Measurements from ENCODE around the gene DKK3.

DKK3 gene

DNA sequence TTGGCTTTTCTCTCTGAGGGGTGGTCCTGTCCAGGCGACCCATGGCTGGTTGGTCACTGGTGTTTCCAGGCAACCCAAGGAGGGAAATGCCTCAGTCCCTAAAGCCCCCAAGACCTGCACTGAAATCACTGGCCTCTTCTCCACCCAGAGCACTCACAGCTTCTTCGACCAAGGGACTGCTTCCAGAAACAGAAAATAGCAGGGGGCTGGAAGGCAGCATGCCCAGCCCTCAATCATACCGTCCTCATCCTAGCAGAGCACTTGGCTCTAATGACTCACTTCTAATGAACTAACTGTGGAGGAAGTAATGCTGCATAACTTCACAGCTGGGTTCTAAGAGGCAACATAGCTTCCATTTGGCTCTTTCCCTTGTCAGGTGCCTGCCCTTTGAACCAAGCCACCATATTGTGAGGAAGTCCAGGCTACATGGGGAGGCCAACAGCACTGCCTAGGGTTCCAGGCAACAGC, 27.6 kb downstream of the DKK3 start:
- no peak for DNase-seq

DNA sequence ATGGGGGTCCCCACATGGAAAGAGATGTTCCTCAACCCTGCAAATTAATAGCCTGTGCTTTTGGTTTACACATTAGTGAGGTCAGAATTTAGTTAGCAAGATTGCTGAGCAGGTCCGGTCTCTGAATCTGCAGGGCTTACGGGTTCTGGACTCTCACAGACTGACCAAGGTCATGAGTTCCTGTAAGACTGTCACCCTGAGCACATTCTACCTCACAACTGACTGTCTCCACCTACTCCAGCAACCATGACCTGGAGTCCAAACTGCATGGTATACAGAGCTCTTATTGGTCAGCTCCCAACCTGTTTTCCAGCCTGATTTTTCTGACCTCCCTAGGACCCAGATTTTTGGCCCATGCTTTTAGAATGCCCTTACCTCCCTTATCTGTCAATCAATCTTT, 28.2 kb downstream of the DKK3 start:
- no peak for DNase-seq

GRCh38 chr11:11979488-11980117, 28.8 kb downstream of the DKK3 start:
- DNase-seq: no peak

DNA sequence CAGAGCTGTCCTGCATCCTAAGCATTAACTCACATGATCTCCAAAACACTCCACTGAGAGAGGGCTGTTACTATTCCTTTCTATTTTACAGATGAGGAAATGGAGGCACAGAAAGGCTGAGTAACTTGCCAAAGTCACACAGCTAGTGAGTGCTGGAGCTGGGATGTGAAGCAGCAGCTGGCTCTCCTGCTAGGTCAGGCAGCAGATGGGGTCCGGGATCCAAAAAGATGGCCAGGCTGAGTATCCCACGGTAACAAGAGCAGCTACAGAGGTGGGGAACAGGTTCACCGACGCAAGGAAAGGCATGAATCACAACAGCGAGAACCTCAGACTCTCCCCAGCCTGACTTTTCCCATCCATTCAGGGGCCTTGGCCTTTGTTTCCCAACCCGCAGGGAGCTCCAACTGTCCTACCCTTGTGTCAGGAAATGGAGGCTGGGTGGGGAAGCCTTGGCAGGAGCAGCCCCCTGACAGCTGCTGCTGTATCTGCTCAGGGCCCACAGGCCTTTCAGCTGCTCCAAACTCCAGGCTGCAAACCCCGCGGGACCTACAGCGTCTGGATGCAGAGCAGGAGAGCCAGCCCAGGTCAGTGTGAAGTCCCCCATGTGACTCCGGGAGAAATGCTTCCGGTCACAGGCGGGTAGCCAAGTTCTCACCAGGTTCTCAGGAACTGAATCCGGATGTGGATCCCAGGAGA, 29.5 kb downstream of the DKK3 start:
- DNase-seq: no peak

DNA sequence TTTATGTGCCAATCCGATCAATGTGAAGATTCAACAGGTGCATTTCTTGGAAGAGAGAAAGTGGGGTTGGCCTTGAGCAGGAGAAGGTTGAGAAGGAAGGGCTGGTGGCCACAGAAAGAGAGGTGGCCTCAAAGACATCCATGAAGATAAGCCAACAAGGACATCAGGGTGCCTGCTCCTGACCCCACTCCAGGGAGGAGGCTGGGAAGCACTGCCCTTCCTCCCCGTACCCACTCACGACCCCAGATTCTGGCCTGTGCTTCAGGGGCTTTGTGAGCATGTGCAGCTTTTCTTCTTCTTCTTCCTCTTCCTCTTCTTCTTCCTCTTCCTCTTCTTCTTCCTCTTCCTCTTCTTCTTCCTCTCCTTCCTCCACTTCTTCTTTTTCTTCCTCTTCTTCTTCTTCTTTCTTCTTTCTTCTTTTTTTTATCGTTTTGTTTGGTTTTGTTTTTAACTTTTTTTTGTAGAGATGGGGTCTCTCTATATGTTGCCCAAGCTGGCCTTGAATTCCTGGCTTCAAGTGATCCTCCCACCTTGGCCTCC, 30.3 kb downstream of the DKK3 start:
- DNase-seq: no peak

DNA sequence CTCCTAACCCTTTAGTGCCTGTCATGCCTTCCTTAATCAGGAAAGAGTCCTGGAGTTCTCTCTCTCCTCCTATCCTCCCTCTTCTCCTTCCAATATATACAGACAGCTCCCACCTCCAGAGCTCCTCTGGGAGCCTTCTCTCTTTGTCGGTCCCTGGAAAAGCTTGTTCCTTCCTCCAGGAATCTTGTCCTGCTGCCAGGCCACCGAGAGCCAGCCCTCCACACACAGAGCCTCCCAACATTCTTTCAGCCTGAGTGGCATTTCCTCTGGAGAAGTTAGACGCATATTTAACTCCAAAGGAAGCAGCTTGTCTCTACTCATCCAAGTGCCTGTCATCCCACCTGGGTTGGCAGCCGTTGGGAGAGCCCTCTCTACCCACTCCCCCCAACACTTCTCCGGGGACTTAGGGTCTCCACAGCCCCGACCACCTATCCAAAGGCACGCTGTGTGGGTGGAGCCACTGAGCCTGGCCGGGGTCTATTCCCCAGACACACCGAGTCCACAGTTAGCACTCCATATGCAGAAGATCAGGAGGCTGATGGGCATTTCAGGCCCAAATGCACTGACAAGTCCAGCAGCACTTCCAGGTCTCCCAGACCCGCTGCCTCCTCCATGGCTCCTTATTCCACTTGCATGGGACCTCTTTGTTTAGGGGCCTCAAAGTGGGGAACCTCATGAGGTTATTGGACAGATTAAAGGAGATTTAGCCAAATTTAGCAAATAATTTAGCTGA, 31.1 kb downstream of the DKK3 start:
- DNase-seq: no peak

- no peak for DNase-seq
Measured at GRCh38 chr11:11976481-11977127, 31.8 kb downstream of the DKK3 start.

DNA sequence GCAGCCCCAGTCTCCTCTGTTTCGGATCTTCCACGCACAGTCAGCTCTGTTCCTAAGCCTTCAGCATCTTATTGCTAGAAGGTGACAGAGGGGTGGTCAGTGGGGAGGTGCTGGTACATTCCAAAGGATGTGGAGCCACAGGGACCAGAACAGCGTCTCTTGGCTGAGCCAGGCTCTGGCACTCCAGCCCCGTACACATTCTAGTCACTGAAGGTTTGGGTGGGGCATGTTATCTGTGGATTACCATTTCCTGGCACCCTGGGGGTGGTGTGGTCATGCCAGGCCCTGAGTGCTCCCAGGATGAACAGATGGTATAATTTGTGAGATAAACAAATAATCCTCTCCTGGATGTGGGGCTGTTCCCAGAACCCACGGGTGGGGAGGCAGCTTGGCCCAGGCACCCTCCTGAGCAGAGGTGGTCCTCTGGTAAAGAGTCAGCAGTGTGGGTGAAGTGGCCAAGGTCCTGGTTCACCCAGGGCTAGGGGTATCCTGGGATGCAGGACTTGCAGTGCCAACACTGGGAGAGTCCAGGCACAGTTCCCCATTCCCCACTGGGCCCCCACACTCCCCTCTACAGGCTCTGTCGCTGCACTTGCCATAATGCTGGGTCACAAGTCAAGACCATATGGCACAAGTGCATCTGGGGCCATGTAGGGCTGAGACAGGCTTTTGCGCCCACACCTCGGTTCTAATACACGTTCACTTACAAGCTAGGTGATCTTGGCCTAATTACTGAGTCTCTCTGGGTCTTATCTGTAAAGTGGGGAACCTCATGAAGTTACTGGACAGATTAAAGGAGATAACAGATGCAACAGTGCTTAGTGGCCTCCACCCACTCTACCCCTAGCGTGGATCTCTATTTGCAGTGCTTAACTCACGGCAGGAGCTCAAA, 33.0 kb downstream of the DKK3 start:
- DNase-seq: no peak

DNA sequence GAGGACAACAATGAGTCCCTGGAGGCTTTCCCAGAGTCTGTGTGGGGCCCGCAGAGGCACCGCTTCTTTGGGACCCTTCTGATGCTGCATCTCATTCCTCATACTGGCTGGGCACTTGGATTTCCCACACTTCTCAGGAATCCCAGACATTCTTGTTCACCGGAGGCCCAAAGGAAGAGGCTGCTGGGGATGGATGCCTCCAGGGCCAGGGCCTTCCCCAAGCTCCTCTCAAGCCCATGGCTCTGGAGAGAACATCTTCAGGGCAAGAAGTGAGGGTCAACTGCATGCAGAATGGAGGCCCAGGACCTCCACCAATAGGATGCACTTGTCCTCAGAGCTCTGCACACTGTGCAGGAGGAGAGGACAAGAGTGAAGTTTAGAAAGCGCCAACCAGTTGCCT, 34.6 kb downstream of the DKK3 start:
- DNase-seq: no peak

- no peak for DNase-seq
Measured at GRCh38 chr11:11973361-11973800, 35.0 kb downstream of the DKK3 start.

DNA sequence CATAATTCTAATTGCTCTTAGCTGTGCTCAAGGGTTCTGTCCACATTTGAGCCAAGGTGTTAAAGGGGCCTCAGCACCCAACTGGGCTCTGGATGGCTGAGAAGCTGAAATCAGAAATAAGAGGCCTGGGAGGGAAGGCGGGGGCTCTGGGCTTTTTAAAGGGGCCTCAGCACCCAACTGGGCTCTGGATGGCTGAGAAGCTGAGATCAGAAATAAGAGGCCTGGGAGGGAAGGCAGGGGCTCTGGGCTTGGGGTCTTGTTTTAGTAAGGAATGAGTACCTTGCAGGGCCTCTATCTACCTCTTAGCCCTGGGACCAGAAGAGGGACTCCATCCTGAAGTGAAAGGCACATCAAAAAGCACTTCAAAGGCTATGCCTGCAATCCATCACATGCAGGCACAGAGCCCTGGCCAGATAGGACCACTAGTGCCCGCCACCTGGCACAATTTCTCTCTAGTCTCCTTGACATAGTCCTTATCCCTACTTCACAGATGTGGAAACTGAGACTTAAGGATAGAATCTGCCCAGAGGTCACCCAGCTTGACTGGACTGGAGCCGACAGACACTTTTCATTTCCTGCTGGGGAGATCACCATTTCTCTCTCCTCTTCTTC, 35.6 kb downstream of the DKK3 start:
- DNase-seq: no peak

- DNase-seq: no peak
Measured at GRCh38 chr11:11971906-11972547, 36.4 kb downstream of the DKK3 start.

- DNase-seq: no peak
Measured at GRCh38 chr11:11970556-11970955, 37.9 kb downstream of the DKK3 start.

DNA sequence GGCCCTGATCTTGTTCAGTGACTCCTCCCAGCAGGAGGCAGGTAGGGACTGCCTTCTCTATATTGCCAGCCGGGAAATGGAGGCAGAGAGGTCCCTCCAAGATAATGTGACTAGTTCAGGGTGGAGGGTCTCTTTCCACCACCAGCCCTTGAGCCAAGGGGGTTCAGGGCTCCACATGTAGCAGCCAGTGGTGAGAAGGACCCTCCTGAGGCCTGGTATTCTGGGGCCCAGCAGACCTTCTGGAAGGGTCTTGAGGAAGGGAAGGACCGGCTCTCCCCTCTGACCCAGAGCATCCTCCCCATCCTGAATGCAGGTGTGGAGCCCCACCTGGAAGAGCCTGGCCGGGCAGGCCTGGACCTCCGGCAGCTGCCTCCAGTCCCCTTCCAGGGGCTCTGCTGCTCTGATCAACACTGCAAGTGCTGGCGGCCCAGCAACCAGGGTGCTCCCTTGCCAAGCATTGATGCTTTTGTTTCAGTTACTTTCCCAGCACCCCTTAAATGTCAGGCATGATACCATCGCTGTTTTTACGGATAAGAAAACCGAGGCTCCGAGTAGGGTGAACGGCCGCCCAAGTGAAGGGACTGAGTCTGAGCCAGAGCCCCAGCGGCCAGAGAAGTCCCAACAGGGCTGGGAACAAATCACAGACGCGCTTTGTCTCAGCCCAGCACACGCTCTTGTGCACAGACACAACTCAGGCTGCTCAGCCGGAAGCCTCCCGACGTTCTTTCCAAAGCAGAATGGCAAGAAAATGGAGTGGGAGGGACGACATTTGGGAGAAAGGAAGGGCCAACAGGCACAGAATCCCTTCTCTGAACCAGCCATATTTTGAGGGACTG, 38.8 kb downstream of the DKK3 start:
- no peak for DNase-seq

DNA sequence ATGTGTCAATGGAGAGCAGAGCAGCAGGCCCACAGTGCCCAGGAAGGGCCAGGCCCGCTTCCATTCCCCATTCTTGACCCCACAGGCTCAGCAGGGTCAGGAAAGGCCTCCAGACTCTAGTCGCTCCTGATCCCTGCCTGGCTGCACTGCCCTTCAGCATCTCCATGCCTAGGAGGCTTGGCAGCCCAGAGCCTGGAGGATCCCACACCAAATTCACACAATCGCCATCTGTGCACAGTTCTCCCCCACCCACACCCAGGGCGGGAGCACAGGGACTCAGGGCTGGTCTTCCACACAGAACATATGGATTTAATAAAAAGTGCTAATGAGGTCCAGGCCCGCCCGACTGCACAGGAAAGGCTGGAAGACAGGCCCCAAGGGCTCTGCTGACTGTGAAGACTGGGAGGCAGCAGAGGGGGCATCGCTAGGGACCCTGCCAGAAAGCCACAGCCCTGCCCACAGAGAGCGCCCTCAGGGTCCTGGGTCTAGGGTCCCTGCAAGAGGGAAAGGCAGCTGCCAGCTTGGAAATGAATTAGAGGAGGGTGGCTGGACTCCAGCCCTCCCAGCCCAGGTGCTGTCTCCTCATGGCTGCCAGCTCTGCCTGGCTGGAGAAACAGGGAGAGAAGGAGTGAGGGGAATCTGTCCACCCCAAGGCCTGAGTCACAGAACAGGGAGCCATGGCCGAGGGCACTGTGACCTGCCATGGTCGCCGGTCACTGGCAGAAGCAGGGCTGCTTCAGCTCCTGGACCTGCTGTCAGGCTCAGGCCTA, 39.7 kb downstream of the DKK3 start:
- no peak for DNase-seq

- no peak for DNase-seq
Measured at GRCh38 chr11:11967669-11968510, 40.5 kb downstream of the DKK3 start.

GRCh38 chr11:11966826-11967668, 41.4 kb downstream of the DKK3 start:
- peak; percentile 70 for DNase-seq
